ENCODE results near the gene KRTAP5-11. TPM values are rescaled to one million over a fixed set of nuclear protein-coding genes. Genes with fewer than 3 reads are reported as not detected.
"Not testable (repeated sequence)": the region's sequence is repeated elsewhere in the genome, so short reads cannot be mapped to it uniquely, and the experiment has no call there.

The KRTAP5-11 gene
- total RNA-seq, 3 donors from 2014 or later (not counting 1 experiment from before 2014, with no cell fraction given): not detected

DNA sequence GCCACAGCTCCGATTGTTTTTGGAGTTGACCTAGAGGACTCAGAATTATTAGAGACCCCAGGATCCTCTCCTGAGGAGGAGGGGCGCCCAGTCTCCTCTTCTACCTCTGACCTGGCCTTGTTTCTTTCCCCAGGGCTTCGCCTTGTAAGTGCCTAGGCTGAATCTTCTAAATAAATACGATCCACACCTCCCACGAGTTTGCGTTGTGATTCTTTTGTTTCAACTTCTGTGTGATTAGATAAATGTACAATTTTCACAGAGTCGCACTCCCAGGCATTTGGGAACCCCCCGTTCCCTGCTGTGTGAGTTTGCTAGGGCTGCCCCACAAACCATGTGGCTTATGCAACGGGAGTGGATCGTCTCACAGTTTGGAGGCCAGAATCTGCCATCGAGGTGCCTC lies 43.7 kb downstream of the KRTAP5-11 start:
- no peaks in the 10 kb centered on the region for H3K36me3 Mint-ChIP-seq
- Histone ChIP-seq H3K36me3 (ENCODE audit: control insufficient read depth, insufficient read depth, low read length) (no peaks in the 10 kb centered on the region), H3K4me1 (ENCODE audit: control insufficient read depth, insufficient read depth, low read length) (no peaks in the 10 kb centered on the region), H3K4me3 (ENCODE audit: low read length) (no peak overlapping the region), H3K9me3 (ENCODE audit: control insufficient read depth, insufficient read depth, low read length) (no peaks in the 10 kb centered on the region), H3K27me3 (ENCODE audit: control insufficient read depth, insufficient read depth, low read length) (no peaks in the 10 kb centered on the region), H3K27ac (ENCODE audit: low read length) (no peak overlapping the region)
- 93% methylated on average over 11 of the region's 11 CpGs for WGBS (ENCODE audit: insufficient coverage)
- H3K4me1 Mint-ChIP-seq: peaks cover 6 to 13% of the 10 kb centered on the region in 2 donors
- no peak for DNase-seq
- H3K27ac Mint-ChIP-seq: no peak overlapping the region
- peaks cover 7 to 9% of the 10 kb centered on the region in 2 donors for H3K27me3 Mint-ChIP-seq (ENCODE audit: low read depth in 2 of 2)
- intact Hi-C loops (cut with micrococcal nuclease): no loop called here
- no peaks in the 10 kb centered on the region for H3K9me3 Mint-ChIP-seq
- TF ChIP-seq CTCF (IDR thresholded peaks at IDR 0.05): no peak
- H3K4me3 Mint-ChIP-seq: no peak overlapping the region
- ATAC-seq: no peak

GRCh38 chr11:71538666-71538990 lies 44.0 kb downstream of the KRTAP5-11 start:
- Mint-ChIP-seq H3K27ac (no peak overlapping the region), H3K9me3 (no peaks in the 10 kb centered on the region), H3K4me3 (no peak overlapping the region), H3K4me1 (peaks cover 2 to 9% of the 10 kb centered on the region in 2 donors), H3K36me3 (no peaks in the 10 kb centered on the region), H3K27me3 (ENCODE audit: low read depth in 2 of 2) (peaks cover 7 to 9% of the 10 kb centered on the region in 2 donors)
- no peak overlapping the region for H3K27ac ChIP-seq (ENCODE audit: low read length)
- no peak for ATAC-seq
- no peaks in the 10 kb centered on the region for H3K4me1 ChIP-seq (ENCODE audit: control insufficient read depth, insufficient read depth, low read length)
- 83% methylated on average over 4 of the region's 4 CpGs for WGBS (ENCODE audit: insufficient coverage)
- H3K27me3 ChIP-seq (ENCODE audit: control insufficient read depth, insufficient read depth, low read length): no peaks in the 10 kb centered on the region
- TF ChIP-seq CTCF (IDR thresholded peaks at IDR 0.05): no peak
- DNase-seq: no peak
- H3K36me3 ChIP-seq (ENCODE audit: control insufficient read depth, insufficient read depth, low read length): no peaks in the 10 kb centered on the region
- intact Hi-C loops (cut with micrococcal nuclease): no loop called here
- H3K4me3 ChIP-seq (ENCODE audit: low read length): no peak overlapping the region
- H3K9me3 ChIP-seq (ENCODE audit: control insufficient read depth, insufficient read depth, low read length): no peaks in the 10 kb centered on the region

- H3K9me3 ChIP-seq (ENCODE audit: control insufficient read depth, insufficient read depth, low read length); H3K27ac ChIP-seq (ENCODE audit: low read length); H3K27me3 Mint-ChIP-seq (ENCODE audit: low read depth in 2 of 2); H3K27me3 ChIP-seq (ENCODE audit: control insufficient read depth, insufficient read depth, low read length); H3K36me3 ChIP-seq (ENCODE audit: control insufficient read depth, insufficient read depth, low read length); H3K27ac Mint-ChIP-seq; H3K4me3 ChIP-seq (ENCODE audit: low read length); H3K4me1 ChIP-seq (ENCODE audit: control insufficient read depth, insufficient read depth, low read length); H3K4me3 Mint-ChIP-seq; intact Hi-C loops (cut with micrococcal nuclease); H3K4me1 Mint-ChIP-seq; ATAC-seq; H3K9me3 Mint-ChIP-seq; DNase-seq; H3K36me3 Mint-ChIP-seq: not testable (repeated sequence)
- WGBS (ENCODE audit: insufficient coverage): 11% methylated on average over 3 of the region's 4 CpGs
These were observed 44.6 kb downstream of the KRTAP5-11 start, which contains the start of gene KRTAP5-8 for GRCh38 chr11:71537977-71538665. Gene KRTAP5-8 (plus strand): TSS chr11:71538025. CDS start chr11:71538056, 31 bp downstream.

GRCh38 chr11:71537537-71537936 lies 45.1 kb downstream of the KRTAP5-11 start:
- 94% methylated on average over 8 of the region's 9 CpGs for WGBS (ENCODE audit: insufficient coverage)
- Mint-ChIP-seq H3K27ac (no peak overlapping the region), H3K36me3 (no peaks in the 10 kb centered on the region), H3K9me3 (no peaks in the 10 kb centered on the region), H3K27me3 (ENCODE audit: low read depth in 2 of 2) (peaks cover 4 to 7% of the 10 kb centered on the region in 2 donors), H3K4me3 (no peak overlapping the region), H3K4me1 (no peaks in the 10 kb centered on the region)
- Histone ChIP-seq H3K27me3 (ENCODE audit: control insufficient read depth, insufficient read depth, low read length) (no peaks in the 10 kb centered on the region), H3K9me3 (ENCODE audit: control insufficient read depth, insufficient read depth, low read length) (no peaks in the 10 kb centered on the region), H3K36me3 (ENCODE audit: control insufficient read depth, insufficient read depth, low read length) (no peaks in the 10 kb centered on the region), H3K4me3 (ENCODE audit: low read length) (no peak overlapping the region), H3K27ac (ENCODE audit: low read length) (no peak overlapping the region), H3K4me1 (ENCODE audit: control insufficient read depth, insufficient read depth, low read length) (no peaks in the 10 kb centered on the region)
- no peak for ATAC-seq
- intact Hi-C loops (cut with micrococcal nuclease): no loop called here
- no peak for TF ChIP-seq CTCF (IDR thresholded peaks at IDR 0.05)
- DNase-seq: no peak
